HG03565 (cell line): ENCODE data around the gene FARP2.
"Not testable (repeated sequence)": the region's sequence is repeated elsewhere in the genome, so short reads cannot be mapped to it uniquely, and the experiment has no call there.

Experiments used
- ATAC-seq: cut with Tn5 transposase; IDR thresholded peaks from one replicate; pipeline ENCODE4 v1.9.1; 2021; ENCODE audit warnings: mild to moderate bottlenecking, moderate library complexity; ENCODE audit not compliant: unreplicated experiment

The FARP2 gene

GRCh38 chr2:241498115-241499070 lies 142.3 kb downstream of the FARP2 start:
- ATAC-seq = no peak

GRCh38 chr2:241499146-241499965 lies 143.3 kb downstream of the FARP2 start:
- no peak for ATAC-seq

- ATAC-seq = no peak
These were observed 143.9 kb downstream of the FARP2 start for GRCh38 chr2:241500016-241500415.

- ATAC-seq = no peak
These were observed 144.4 kb downstream of the FARP2 start for GRCh38 chr2:241500431-241500975.

GRCh38 chr2:241501099-241501541 lies 145.0 kb downstream of the FARP2 start:
- no peak for ATAC-seq

- ATAC-seq = no peak
These were observed 145.5 kb downstream of the FARP2 start for GRCh38 chr2:241501551-241501950.

GRCh38 chr2:241502281-241502680 lies 146.2 kb downstream of the FARP2 start:
- ATAC-seq = no peak

- ATAC-seq = no peak
These were observed 147.8 kb downstream of the FARP2 start for GRCh38 chr2:241503776-241504392.

- ATAC-seq = no peak
These were observed 149.1 kb downstream of the FARP2 start for GRCh38 chr2:241505086-241505780.

- no peak for ATAC-seq
These were observed 149.7 kb downstream of the FARP2 start for GRCh38 chr2:241505781-241506201.

- ATAC-seq = not testable (repeated sequence)
These were observed 150.2 kb downstream of the FARP2 start for GRCh38 chr2:241506317-241506716.

GRCh38 chr2:241506793-241507429 lies 150.8 kb downstream of the FARP2 start:
- ATAC-seq = no peak

- ATAC-seq = no peak
These were observed 151.6 kb downstream of the FARP2 start for GRCh38 chr2:241507430-241508239.

- ATAC-seq = peak; percentile 87
These were observed 152.4 kb downstream of the FARP2 start, which contains the start of gene STK25 for GRCh38 chr2:241508240-241509154. TSS of gene STK25 (minus strand) at chr2:241508584. CDS start at chr2:241508035, 549 bp downstream.

- no peak for ATAC-seq
These were observed 153.2 kb downstream of the FARP2 start for GRCh38 chr2:241509155-241509784.

GRCh38 chr2:241511091-241511741 lies 155.1 kb downstream of the FARP2 start:
- no peak for ATAC-seq

GRCh38 chr2:241514553-241514952 lies 158.5 kb downstream of the FARP2 start:
- no peak for ATAC-seq
